Activated effector memory CD4-positive, alpha-beta T cell treated with Interleukin-2 at 50 U/mL for 16 hours (primary cell): ENCODE results near the gene LRRN4CL.
"Not testable (repeated sequence)": the region's sequence is repeated elsewhere in the genome, so short reads cannot be mapped to it uniquely, and the experiment has no call there.

Source experiments
- DNase-seq: peaks from one replicate; pipeline ENCODE4 v3.0.0-alpha.2; 2020

Gene LRRN4CL

GRCh38 chr11:62689421-62690183, at the start of gene LRRN4CL:
TSS of gene LRRN4CL (minus strand) at chr11:62689530. CDS start at chr11:62688508, 1,022 bp downstream.
- no peak for DNase-seq

- no peak for DNase-seq
Measured at GRCh38 chr11:62737196-62737595, 47.9 kb upstream of the LRRN4CL start.

- DNase-seq: no peak
Measured at GRCh38 chr11:62732830-62733229, 43.5 kb upstream of the LRRN4CL start.

- not testable (repeated sequence) for DNase-seq
Measured at GRCh38 chr11:62730076-62730475, 40.7 kb upstream of the LRRN4CL start.

GRCh38 chr11:62728171-62728988, 39.0 kb upstream of the LRRN4CL start, which contains the start of gene TTC9C:
TSS of gene TTC9C (plus strand) at chr11:62728486. CDS start at chr11:62728849, 363 bp downstream.
- peak; percentile 77 for DNase-seq

- DNase-seq: peak; percentile 75
Measured at GRCh38 chr11:62727872-62728170, 38.5 kb upstream of the LRRN4CL start.

- DNase-seq: peak; percentile 98
Measured at GRCh38 chr11:62727165-62727871, 38.0 kb upstream of the LRRN4CL start, which contains the start of gene HNRNPUL2. TSS of gene HNRNPUL2 (minus strand) at chr11:62727457. CDS start at chr11:62727156, 301 bp downstream.

- no peak for DNase-seq
Measured at GRCh38 chr11:62726915-62727164, 37.5 kb upstream of the LRRN4CL start.

- DNase-seq: no peak
Measured at GRCh38 chr11:62726156-62726914, 37.0 kb upstream of the LRRN4CL start.

GRCh38 chr11:62725646-62726045, 36.3 kb upstream of the LRRN4CL start:
- DNase-seq: no peak

GRCh38 chr11:62724171-62724570, 34.8 kb upstream of the LRRN4CL start:
- DNase-seq: no peak

GRCh38 chr11:62721994-62722393, 32.7 kb upstream of the LRRN4CL start:
- DNase-seq: no peak

GRCh38 chr11:62719302-62719978, 30.1 kb upstream of the LRRN4CL start:
- DNase-seq: no peak

- DNase-seq: no peak
Measured at GRCh38 chr11:62716816-62717215, 27.5 kb upstream of the LRRN4CL start.

- DNase-seq: no peak
Measured at GRCh38 chr11:62716206-62716605, 26.9 kb upstream of the LRRN4CL start.

GRCh38 chr11:62715150-62716130, 26.1 kb upstream of the LRRN4CL start:
- DNase-seq: no peak

GRCh38 chr11:62713343-62713742, 24.0 kb upstream of the LRRN4CL start:
- no peak for DNase-seq

GRCh38 chr11:62712861-62713260, 23.5 kb upstream of the LRRN4CL start:
- DNase-seq: no peak

- DNase-seq: no peak
Measured at GRCh38 chr11:62712276-62712812, 23.0 kb upstream of the LRRN4CL start.

- DNase-seq: no peak
Measured at GRCh38 chr11:62710001-62710345, 20.6 kb upstream of the LRRN4CL start.
